GM12864 (cell line): ENCODE results near the gene ATG4D.
"Not testable (repeated sequence)": the region's sequence is repeated elsewhere in the genome, so short reads cannot be mapped to it uniquely, and the experiment has no call there.

Experiments
- DNase-seq: peaks from one replicate; pipeline ENCODE4 v3.0.0-alpha.2; 2011; ENCODE audit warnings: low read depth
- H3K4me3 ChIP-seq: 2 replicates; pipeline ENCODE4 v1.5.1; 2011; ENCODE audit warnings: mild to moderate bottlenecking, low read depth, low read length, control low read depth
- TF ChIP-seq, protein P1 (sequence below): IDR thresholded peaks from 2 replicates; pipeline ENCODE4 v1.5.1; 2011; ENCODE audit warnings: low read depth, mild to moderate bottlenecking, moderate library complexity, low read length, control low read depth, inconsistent platforms; ENCODE audit errors: missing control alignments

The ATG4D gene

DNA sequence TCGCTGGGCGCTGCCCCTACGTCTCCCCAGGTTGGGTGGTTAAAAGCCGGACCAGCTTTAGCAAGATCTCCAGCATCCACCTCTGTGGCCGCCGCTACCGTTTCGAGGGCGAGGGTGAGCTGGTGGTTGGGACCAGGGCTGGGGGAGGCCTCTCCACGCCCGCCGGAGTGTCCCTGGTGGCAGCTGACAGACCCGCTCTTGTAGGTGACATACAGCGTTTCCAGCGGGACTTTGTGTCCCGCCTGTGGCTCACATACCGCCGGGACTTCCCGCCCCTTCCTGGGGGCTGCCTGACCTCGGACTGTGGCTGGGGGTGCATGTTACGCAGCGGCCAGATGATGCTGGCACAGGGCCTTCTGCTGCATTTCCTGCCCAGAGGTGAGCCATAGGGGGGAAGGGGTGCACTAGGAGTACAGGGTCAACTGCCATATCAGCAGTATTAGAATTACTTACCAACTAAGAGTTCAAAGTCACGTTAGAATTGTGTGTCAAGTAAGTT, 1.1 kb downstream of the ATG4D start:
- DNase-seq, result no peak
- TF ChIP-seq, protein P1, sequence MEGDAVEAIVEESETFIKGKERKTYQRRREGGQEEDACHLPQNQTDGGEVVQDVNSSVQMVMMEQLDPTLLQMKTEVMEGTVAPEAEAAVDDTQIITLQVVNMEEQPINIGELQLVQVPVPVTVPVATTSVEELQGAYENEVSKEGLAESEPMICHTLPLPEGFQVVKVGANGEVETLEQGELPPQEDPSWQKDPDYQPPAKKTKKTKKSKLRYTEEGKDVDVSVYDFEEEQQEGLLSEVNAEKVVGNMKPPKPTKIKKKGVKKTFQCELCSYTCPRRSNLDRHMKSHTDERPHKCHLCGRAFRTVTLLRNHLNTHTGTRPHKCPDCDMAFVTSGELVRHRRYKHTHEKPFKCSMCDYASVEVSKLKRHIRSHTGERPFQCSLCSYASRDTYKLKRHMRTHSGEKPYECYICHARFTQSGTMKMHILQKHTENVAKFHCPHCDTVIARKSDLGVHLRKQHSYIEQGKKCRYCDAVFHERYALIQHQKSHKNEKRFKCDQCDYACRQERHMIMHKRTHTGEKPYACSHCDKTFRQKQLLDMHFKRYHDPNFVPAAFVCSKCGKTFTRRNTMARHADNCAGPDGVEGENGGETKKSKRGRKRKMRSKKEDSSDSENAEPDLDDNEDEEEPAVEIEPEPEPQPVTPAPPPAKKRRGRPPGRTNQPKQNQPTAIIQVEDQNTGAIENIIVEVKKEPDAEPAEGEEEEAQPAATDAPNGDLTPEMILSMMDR, result no peak
- H3K4me3 ChIP-seq, result peak overlapping the region; percentile 86

DNA sequence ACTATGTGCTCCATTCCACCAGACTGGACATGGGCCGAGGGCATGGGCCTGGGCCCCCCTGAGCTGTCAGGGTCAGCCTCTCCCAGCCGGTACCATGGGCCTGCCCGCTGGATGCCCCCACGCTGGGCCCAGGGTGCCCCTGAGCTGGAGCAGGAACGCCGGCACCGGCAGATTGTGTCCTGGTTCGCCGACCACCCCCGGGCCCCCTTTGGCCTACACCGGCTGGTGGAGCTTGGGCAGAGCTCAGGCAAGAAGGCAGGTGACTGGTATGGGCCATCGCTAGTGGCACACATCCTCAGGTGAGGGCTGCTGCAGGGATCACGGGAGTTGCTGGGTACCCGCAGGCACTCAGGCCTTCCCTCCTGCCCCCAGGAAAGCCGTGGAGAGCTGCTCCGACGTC, 3.1 kb downstream of the ATG4D start:
- no peak for DNase-seq
- no peak overlapping the region for H3K4me3 ChIP-seq
- TF ChIP-seq, protein P1, result no peak

DNA sequence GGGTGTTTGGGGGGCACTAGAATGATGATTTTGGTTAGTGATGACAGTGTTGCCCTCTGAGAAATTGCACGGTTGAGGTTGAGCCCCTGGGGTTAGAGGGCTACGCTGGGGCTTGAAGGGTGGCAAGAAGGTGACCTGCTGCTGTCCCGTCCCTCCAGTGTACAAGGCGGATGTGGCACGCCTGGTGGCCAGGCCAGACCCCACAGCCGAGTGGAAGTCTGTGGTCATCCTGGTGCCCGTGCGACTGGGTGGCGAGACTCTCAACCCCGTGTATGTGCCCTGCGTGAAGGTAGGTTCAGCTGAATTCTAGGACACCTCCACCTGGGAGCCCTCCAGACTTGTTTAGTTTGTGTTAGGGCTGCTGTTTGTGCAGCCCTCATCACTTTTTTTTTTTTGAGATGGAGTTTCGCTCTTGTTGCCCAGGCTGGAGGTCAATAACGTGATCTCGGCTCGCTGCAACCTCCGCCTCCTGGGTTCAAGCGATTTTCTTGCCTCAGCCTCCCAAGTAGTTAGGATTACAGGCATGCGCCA, 5.1 kb downstream of the ATG4D start:
- TF ChIP-seq, protein P1, result no peak
- no peak for DNase-seq
- no peak overlapping the region for H3K4me3 ChIP-seq

DNA sequence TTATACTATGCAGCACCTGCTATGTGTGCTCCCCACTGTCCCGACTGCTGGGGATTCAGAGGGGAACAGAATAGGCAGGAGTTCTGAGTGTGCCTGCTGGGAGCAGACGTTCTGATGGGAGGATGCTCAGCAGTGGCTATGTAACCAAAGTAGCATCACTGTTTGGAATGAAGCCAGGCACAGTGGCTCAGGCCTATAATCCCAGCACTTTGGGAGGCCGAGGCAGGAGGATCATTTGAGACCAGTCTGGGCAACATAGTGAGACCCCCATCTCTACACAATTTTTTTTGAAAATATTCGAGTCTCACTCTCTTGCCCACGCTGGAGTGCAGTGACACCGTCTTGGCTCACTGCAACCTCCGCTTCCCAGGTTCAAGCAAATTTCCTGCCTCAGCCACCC, 6.0 kb downstream of the ATG4D start:
- H3K4me3 ChIP-seq, result no peak overlapping the region
- TF ChIP-seq, protein P1, result no peak
- no peak for DNase-seq

DNA sequence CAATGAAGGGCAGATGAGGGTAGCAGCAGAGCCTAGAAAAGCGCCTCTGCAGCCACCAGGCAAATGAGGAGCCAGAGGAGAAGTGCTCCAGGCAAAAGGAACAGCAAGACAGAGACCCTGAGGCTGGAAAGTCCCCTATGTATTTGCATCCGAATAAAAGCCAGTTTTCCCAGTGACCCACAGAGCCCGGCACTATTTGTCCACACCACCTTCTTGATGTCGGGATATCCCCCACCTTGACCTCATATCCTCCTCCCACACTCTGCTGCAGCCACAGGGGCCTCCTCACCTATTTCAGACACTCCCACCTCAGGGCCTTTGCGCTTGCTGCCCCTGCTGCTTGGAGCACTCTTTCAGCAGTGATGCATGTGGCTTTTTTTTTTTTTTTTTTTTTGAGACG, 6.6 kb downstream of the ATG4D start:
- TF ChIP-seq, protein P1, result no peak
- DNase-seq, result no peak
- H3K4me3 ChIP-seq, result no peak overlapping the region

DNA sequence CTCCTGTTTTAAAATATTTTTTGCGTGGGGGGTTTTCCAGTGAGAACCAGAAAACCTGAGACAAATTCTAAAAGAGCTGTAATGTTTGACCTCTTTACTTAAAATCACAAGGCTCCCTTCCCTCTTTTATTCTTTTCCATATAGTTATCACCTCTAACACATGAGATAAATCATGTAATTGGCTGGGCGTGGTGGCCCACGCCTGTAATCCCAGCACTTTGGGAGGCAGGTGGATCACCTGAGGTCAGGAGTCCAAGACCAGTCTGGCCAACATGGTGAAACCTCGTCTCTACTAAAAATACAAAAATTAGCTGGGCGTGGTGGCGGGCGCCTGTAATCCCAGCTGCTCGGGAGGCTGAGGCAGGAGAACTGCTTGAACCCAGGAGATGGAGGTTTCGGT, 7.3 kb downstream of the ATG4D start:
- DNase-seq, H3K4me3 ChIP-seq: not testable (repeated sequence)

DNA sequence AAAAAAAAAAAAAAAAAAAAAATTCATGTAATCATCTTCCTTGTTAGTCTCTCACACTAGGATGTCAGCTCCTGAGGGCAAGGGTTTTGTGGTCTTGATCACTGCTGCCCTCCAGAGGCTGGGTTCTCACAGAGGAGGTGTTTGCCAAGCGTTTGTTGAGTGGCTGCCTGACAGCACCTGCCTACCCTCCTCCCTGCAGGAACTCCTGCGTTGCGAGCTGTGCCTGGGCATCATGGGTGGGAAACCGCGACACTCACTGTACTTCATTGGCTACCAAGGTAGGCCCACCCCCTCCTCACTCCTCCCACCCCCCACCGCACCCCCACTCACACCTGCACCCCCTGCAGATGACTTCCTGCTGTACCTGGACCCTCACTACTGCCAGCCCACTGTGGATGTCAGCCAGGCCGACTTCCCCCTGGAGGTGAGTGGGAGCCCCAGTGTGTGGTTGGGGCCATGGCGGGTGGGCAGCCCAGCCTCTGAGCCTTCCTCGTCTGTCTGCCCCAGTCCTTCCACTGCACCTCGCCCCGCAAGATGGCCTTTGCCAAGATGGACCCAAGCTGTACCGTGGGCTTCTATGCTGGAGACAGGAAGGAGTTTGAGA, 8.1 kb downstream of the ATG4D start:
- TF ChIP-seq, protein P1, result peak; percentile 14
- no peak overlapping the region for H3K4me3 ChIP-seq
- no peak for DNase-seq
